T-helper 22 cell (primary cell): ENCODE data around the gene ODAPH.
"Not testable (repeated sequence)": the region's sequence is repeated elsewhere in the genome, so short reads cannot be mapped to it uniquely, and the experiment has no call there.

Experiments
- DNase-seq: peaks from one replicate; pipeline ENCODE4 v3.0.0-alpha.2; 2020; ENCODE audit warnings: low read depth

Gene ODAPH

DNA sequence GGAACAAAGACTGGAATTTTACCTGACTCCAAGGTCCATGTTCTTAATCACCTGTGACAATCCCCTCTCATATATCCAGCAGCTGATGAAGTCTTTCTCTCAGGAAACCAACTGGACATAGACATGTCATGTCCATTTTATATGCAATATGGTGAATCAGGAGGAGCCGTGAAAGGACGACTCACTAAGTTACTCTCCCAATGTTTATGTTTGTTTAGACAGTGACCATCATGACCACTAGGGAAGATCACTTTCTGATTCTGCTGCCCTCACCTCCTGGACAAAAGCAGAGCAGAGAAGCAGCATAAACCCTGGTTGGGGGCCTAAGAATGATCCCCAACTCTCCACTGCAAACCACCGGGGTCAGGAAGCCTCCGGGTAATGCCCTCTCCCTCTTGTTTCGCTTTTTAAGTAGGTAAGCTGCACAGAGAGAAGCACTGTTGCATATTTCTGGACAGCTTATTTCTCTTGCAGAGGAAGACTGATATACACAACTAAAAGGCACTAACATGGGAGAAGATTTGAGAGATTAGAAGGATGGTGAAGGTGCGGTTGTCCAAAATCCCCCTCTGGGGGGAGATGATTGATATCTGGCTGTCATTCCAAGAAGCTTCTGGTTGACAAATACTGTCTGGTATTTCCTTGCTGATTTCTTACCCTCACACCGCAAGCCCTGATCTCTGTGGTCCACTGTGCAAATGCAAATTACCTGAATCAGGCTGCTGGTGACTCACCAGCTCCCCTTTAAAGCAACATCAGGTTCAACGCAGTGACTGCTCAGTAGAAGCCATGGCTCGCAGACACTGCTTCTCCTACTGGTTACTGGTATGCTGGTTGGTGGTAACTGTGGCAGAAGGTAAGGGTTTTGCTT lies at the start of gene ODAPH:
TSS of gene ODAPH (plus strand) at position 773 of the 871 bp plus-strand sequence. CDS start at position 790, 17 bp downstream.
- no peak for DNase-seq

GRCh38 chr4:75509592-75509991 lies 46.3 kb upstream of the ODAPH start:
- DNase-seq: not testable (repeated sequence)

- DNase-seq: no peak
Measured at GRCh38 chr4:75511841-75512240, 44.0 kb upstream of the ODAPH start.

DNA sequence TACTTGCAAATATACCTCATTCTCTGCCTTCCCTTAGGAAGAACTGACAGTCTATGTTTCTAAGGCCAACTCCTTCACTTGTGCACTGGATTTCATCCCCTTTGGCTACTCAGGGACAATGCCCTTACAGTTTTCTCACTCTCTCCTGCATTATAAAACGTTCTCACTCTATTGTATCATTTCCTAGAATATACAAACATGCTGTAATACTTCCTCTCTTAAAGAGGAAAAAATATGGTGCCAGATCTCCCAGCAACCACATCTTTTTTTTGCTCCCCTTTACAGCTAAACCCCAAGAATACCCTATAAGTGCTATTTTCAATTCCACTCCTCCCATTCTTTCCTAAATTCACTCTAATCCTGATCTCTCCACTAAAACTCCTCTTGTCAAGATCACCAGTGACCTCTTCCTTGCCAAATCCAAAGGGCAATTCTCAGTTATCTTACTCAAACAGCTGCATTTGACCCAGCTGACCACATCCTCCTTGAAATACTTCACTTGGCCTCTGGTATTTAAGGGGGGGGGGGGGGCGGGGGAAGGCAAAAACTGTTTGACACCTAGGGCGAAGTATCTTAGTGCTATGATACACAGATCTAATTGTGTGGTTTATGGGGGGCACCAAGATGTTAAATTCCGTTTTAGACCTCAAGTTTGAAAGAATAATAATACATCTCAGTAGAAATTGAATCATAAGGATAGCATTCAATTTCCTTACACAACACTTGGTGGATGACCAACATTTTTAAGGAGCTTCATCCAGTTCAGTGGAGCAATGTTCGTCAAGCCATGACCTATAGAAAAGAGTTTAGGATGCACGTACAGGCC lies 43.3 kb upstream of the ODAPH start:
- DNase-seq: no peak

GRCh38 chr4:75513526-75514130 lies 42.2 kb upstream of the ODAPH start:
- no peak for DNase-seq

DNA sequence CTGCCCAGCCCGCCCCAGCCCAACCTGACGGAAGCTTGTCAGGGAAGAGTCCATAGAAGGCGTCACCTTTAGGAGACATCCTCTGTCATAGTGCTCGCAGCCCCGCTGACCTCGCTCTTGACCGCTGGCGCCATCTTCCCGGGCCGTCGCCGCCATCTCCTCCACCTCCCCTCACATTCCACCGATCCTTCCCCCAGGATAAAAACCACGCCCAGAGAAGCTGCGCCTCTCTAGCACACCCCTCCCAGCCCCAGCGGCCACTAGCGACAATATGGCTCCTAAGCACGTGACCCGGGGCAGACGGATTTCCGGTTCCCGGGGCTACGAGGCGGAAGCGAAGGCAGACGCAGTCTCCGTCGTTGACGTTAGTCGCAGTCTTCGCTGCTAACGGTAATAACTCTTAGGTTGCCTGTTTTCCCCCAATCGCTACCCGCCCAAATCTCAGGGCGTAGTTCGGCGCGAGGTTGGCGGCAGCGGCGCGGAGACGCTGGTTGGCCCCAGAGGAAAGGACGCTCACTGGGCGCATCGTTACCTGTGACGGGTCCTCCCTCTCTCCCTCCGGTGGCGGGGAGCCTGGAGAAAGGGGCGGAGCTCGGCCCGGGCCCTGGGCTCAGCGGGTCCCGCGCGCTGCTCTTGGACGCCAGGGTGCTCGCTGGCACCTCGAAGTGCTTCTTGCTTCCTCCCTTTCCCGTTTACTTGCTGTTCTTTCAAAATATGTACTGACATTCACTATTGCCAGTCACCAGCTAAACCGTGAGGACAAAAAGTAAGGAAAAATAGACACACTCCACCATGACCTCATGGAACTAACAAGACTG lies 41.5 kb upstream of the ODAPH start, which contains the start of the genes RCHY1 and THAP6:
TSS of gene RCHY1 (minus strand) at position 273 of the 818 bp plus-strand sequence. CDS start at position 156, 117 bp downstream.
TSS of gene THAP6 (plus strand) at position 343 of the 818 bp plus-strand sequence. CDS start 980 bp downstream, outside the sequence.
- peak; percentile 92 for DNase-seq

GRCh38 chr4:75514949-75515612 lies 40.8 kb upstream of the ODAPH start:
- DNase-seq: no peak

DNA sequence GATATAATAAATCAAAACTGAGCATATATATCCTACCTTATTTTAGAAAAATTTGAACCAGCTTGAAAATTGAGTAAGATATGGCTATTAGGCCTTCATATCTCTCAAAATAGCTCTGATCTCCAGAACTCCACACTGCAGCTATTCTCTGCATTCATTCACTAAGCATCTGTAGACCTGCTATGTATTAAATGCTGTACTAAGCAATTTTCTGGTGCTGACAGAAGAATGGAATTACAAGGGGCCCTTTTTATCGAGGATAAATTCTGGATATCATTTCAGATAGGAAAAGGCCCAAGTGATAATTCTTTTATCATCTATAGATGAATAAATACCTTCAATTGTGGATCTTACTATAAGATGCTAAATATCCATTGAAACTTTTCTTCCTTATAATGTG lies 39.7 kb upstream of the ODAPH start:
- DNase-seq: no peak

- not testable (repeated sequence) for DNase-seq
Measured at GRCh38 chr4:75519452-75519851, 36.4 kb upstream of the ODAPH start.

DNA sequence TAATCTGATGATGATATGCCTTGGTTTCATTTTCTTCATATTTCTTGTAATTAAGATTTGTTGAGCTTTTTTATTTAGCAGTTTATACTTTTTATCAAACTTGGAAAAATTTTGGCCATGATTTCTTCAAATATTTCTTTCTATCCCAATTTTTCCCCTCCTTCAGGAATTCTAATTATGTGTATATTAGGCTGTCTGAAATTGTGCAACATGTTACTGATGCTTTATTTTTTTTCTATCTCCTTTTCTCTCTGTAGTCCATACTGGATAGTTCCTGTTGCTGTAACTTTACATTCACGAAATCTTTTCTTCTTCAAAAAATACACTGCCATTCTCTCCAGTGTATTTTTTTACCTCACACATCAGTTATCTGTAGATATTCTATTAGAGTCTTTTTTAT lies 30.8 kb upstream of the ODAPH start:
- DNase-seq: no peak

DNA sequence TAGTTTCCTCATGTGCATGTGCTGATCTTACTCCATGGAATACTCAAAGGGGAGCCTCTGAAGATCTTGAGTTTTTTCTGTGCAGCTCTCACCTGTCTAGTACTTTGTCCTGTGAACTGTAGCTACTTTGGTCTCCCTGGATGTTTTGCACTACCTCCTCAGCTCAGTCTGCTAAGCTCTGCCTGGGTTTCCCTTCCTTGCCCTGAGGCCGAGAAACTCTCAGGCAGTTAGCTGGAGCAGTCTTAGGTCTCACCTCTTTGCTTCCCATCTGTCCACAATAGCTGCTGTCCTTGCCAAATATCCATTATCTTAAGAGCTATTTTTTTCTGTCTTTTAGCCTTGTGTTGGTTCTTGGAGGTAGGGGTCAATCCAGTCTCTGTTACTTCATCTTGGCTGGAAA lies 30.0 kb upstream of the ODAPH start:
- DNase-seq: no peak

DNA sequence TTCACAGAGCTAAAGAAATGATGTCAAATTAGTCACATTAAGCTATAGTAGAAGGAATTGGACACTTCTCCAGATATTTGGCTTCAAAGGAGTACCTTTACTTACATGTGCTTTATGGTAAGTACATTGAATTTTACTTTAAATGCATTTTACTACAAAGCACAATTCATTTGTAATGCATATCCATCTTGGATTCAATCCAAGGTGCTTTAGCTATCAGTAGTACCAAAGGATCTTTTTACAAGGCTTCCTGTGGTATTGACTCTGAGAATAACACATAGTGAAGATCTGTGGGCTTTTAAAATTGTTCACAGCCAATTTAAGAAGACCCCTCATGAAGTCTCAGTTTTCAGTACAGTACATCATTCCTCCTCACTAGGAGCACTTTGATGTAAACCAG lies 28.4 kb upstream of the ODAPH start:
- no peak for DNase-seq

- DNase-seq: no peak
Measured at GRCh38 chr4:75530556-75531322, 25.1 kb upstream of the ODAPH start.

DNA sequence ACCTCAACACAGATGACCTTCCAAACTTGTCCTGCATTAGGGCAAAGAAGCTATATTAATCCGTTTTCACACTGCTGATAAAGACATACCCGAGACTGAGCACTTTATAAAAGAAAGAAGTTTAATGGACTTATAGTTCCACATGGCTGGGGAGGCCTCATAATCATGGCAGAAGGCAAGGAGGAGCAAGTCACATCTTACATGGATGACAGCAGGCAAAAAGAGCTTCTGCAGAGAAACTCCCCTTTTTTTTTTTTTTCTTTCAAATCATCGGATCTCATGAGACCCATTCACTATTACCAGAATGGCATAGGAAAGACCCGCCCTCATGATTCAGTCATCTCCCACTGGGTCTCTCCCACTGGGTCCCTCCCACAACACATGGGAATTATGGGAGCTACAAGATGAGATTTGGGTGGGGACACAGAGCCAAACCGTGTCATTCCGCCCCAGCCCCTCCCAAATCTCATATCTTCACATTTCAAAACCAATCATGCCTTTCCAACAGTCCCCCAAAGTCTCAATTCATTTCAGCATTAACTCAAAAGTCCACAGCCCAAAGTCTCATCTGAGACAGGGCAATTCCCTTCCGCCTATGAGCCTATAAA lies 24.2 kb upstream of the ODAPH start:
- not testable (repeated sequence) for DNase-seq

- not testable (repeated sequence) for DNase-seq
Measured at GRCh38 chr4:75533339-75533887, 22.5 kb upstream of the ODAPH start.

GRCh38 chr4:75533926-75534325 lies 21.9 kb upstream of the ODAPH start:
- DNase-seq: not testable (repeated sequence)

DNA sequence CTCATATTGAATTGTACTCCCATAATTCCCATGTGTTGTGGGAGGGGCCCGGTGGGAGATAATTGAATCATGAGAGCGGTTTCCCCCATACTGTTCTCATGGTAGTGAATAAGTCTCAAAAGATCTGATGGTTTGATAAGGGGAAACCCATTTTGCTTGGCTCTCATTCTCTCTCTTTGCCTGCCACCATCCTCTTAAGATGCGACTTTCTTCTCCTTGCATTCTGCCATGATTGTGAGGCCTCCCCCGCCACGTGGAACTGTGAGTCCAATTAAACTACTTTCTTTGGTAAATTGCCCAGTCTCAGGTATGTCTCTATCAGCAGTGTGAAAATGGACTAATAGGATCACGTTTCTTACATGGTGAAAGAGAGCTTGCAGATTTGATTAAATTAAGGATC lies 18.6 kb upstream of the ODAPH start:
- not testable (repeated sequence) for DNase-seq

GRCh38 chr4:75542824-75543223 lies 13.0 kb upstream of the ODAPH start:
- no peak for DNase-seq

GRCh38 chr4:75544220-75544619 lies 11.6 kb upstream of the ODAPH start:
- not testable (repeated sequence) for DNase-seq
